Measurements from ENCODE around the gene AKAP17A.
A peak's percentile ranks its signal among the peaks of the same experiment; 100 is the strongest.
"Not testable (repeated sequence)": the region's sequence is repeated elsewhere in the genome, so short reads cannot be mapped to it uniquely, and the experiment has no call there.

Gene AKAP17A

GRCh38 chrX:1561164-1561563 lies 30.2 kb upstream of the AKAP17A start:
- Histone ChIP-seq H3K4me3 (ENCODE audit: low read depth, low read length) (no peak overlapping the region), H3K27ac (ENCODE audit: low read depth, low read length) (no peak overlapping the region), H3K4me1 (ENCODE audit: control insufficient read depth, insufficient read depth, low read length, unreplicated experiment) (no peaks in the 10 kb centered on the region), H3K79me2 (ENCODE audit: control insufficient read depth, insufficient read depth, low read length, unreplicated experiment) (no peaks in the 10 kb centered on the region), H3K27me3 (ENCODE audit: insufficient read depth, low read length) (peaks cover 19% of the 10 kb centered on the region), H3K36me3 (ENCODE audit: insufficient read depth, low read length) (no peaks in the 10 kb centered on the region), H2AFZ (ENCODE audit: low read length, unreplicated experiment) (no peak overlapping the region)

GRCh38 chrX:1564077-1564476 lies 27.3 kb upstream of the AKAP17A start:
- not testable (repeated sequence) for H3K79me2 ChIP-seq (ENCODE audit: control insufficient read depth, insufficient read depth, low read length, unreplicated experiment); H3K4me1 ChIP-seq (ENCODE audit: control insufficient read depth, insufficient read depth, low read length, unreplicated experiment); H3K27ac ChIP-seq (ENCODE audit: low read depth, low read length); H3K4me3 ChIP-seq (ENCODE audit: low read depth, low read length); H2AFZ ChIP-seq (ENCODE audit: low read length, unreplicated experiment); H3K36me3 ChIP-seq (ENCODE audit: insufficient read depth, low read length)
- H3K27me3 ChIP-seq (ENCODE audit: insufficient read depth, low read length) = peaks cover 23% of the 10 kb centered on the region

GRCh38 chrX:1564750-1565683 lies 26.4 kb upstream of the AKAP17A start:
- Histone ChIP-seq H3K27ac (ENCODE audit: low read depth, low read length) (no peak overlapping the region), H2AFZ (ENCODE audit: low read length, unreplicated experiment) (no peak overlapping the region), H3K27me3 (ENCODE audit: insufficient read depth, low read length) (peaks cover 23% of the 10 kb centered on the region), H3K4me3 (ENCODE audit: low read depth, low read length) (no peak overlapping the region), H3K79me2 (ENCODE audit: control insufficient read depth, insufficient read depth, low read length, unreplicated experiment) (no peaks in the 10 kb centered on the region), H3K4me1 (ENCODE audit: control insufficient read depth, insufficient read depth, low read length, unreplicated experiment) (no peaks in the 10 kb centered on the region), H3K36me3 (ENCODE audit: insufficient read depth, low read length) (no peaks in the 10 kb centered on the region)

GRCh38 chrX:1574181-1574580 lies 17.2 kb upstream of the AKAP17A start:
- not testable (repeated sequence) for H3K36me3 ChIP-seq (ENCODE audit: insufficient read depth, low read length); H3K4me3 ChIP-seq (ENCODE audit: low read depth, low read length); H3K4me1 ChIP-seq (ENCODE audit: control insufficient read depth, insufficient read depth, low read length, unreplicated experiment)

GRCh38 chrX:1576201-1576992 lies 15.0 kb upstream of the AKAP17A start:
- Histone ChIP-seq H3K27ac (ENCODE audit: low read depth, low read length) (no peak overlapping the region), H3K4me1 (ENCODE audit: control insufficient read depth, insufficient read depth, low read length, unreplicated experiment) (no peaks in the 10 kb centered on the region), H3K36me3 (ENCODE audit: insufficient read depth, low read length) (no peaks in the 10 kb centered on the region), H2AFZ (ENCODE audit: low read length, unreplicated experiment) (no peak overlapping the region), H3K79me2 (ENCODE audit: control insufficient read depth, insufficient read depth, low read length, unreplicated experiment) (no peaks in the 10 kb centered on the region), H3K27me3 (ENCODE audit: insufficient read depth, low read length) (0 out of 2 replicates have a peak, but pooled peaks cover 11% of the 10 kb centered on the region), H3K4me3 (ENCODE audit: low read depth, low read length) (no peak overlapping the region)

More at GRCh38 chrX:1574181-1574580, 17.2 kb upstream of the AKAP17A start:
- 0 out of 2 replicates have a peak, but pooled peaks cover 11% of the 10 kb centered on the region for H3K27me3 ChIP-seq (ENCODE audit: insufficient read depth, low read length)
- H2AFZ ChIP-seq (ENCODE audit: low read length, unreplicated experiment); H3K27ac ChIP-seq (ENCODE audit: low read depth, low read length); H3K79me2 ChIP-seq (ENCODE audit: control insufficient read depth, insufficient read depth, low read length, unreplicated experiment): not testable (repeated sequence)

- Histone ChIP-seq H3K79me2 (ENCODE audit: control insufficient read depth, insufficient read depth, low read length, unreplicated experiment) (no peaks in the 10 kb centered on the region), H3K27me3 (ENCODE audit: insufficient read depth, low read length) (0 out of 2 replicates have a peak, but pooled peaks cover 11% of the 10 kb centered on the region), H3K27ac (ENCODE audit: low read depth, low read length) (no peak overlapping the region), H3K36me3 (ENCODE audit: insufficient read depth, low read length) (no peaks in the 10 kb centered on the region), H2AFZ (ENCODE audit: low read length, unreplicated experiment) (no peak overlapping the region), H3K4me1 (ENCODE audit: control insufficient read depth, insufficient read depth, low read length, unreplicated experiment) (no peaks in the 10 kb centered on the region), H3K4me3 (ENCODE audit: low read depth, low read length) (no peak overlapping the region)
Observed at GRCh38 chrX:1577845-1578244, 13.6 kb upstream of the AKAP17A start.

- H3K27ac ChIP-seq (ENCODE audit: low read depth, low read length) = no peak overlapping the region
- H2AFZ ChIP-seq (ENCODE audit: low read length, unreplicated experiment) = no peak overlapping the region
- no peaks in the 10 kb centered on the region for H3K79me2 ChIP-seq (ENCODE audit: control insufficient read depth, insufficient read depth, low read length, unreplicated experiment)
- H3K36me3 ChIP-seq (ENCODE audit: insufficient read depth, low read length) = no peaks in the 10 kb centered on the region
- no peak overlapping the region for H3K4me3 ChIP-seq (ENCODE audit: low read depth, low read length)
- 0 out of 2 replicates have a peak, but pooled peaks cover 11% of the 10 kb centered on the region for H3K27me3 ChIP-seq (ENCODE audit: insufficient read depth, low read length)
- H3K4me1 ChIP-seq (ENCODE audit: control insufficient read depth, insufficient read depth, low read length, unreplicated experiment) = peaks cover 3% of the 10 kb centered on the region
Observed at GRCh38 chrX:1578511-1579173, 12.8 kb upstream of the AKAP17A start.

- Histone ChIP-seq H3K4me1 (ENCODE audit: control insufficient read depth, insufficient read depth, low read length, unreplicated experiment) (peaks cover 3% of the 10 kb centered on the region), H3K79me2 (ENCODE audit: control insufficient read depth, insufficient read depth, low read length, unreplicated experiment) (no peaks in the 10 kb centered on the region), H3K27ac (ENCODE audit: low read depth, low read length) (no peak overlapping the region), H3K27me3 (ENCODE audit: insufficient read depth, low read length) (no peaks in the 10 kb centered on the region), H2AFZ (ENCODE audit: low read length, unreplicated experiment) (no peak overlapping the region), H3K4me3 (ENCODE audit: low read depth, low read length) (no peak overlapping the region), H3K36me3 (ENCODE audit: insufficient read depth, low read length) (no peaks in the 10 kb centered on the region)
Observed at GRCh38 chrX:1581132-1581531, 10.3 kb upstream of the AKAP17A start.

- no peak overlapping the region for H3K27ac ChIP-seq (ENCODE audit: low read depth, low read length)
- H3K4me1 ChIP-seq (ENCODE audit: control insufficient read depth, insufficient read depth, low read length, unreplicated experiment) = peaks cover 3% of the 10 kb centered on the region
- H3K79me2 ChIP-seq (ENCODE audit: control insufficient read depth, insufficient read depth, low read length, unreplicated experiment) = no peaks in the 10 kb centered on the region
- no peak overlapping the region for H3K4me3 ChIP-seq (ENCODE audit: low read depth, low read length)
- H3K36me3 ChIP-seq (ENCODE audit: insufficient read depth, low read length) = no peaks in the 10 kb centered on the region
- peak overlapping the region; percentile 25 for H2AFZ ChIP-seq (ENCODE audit: low read length, unreplicated experiment)
- H3K27me3 ChIP-seq (ENCODE audit: insufficient read depth, low read length) = no peaks in the 10 kb centered on the region
Observed at GRCh38 chrX:1582686-1583437, 8.5 kb upstream of the AKAP17A start.
